Measurements from ENCODE around the gene LANCL3. TPM values are rescaled to one million over a fixed set of nuclear protein-coding genes. Genes with fewer than 3 reads are reported as not detected.

The LANCL3 gene
- total RNA-seq, 4 donors from 2014 or later, result 0.02 to 0.25 (median 0.16) TPM; not detected in 1

GRCh38 chrX:37653397-37654085 is 82.1 kb downstream of the LANCL3 start:
- Histone ChIP-seq H3K36me3 (no peaks in the 10 kb centered on the region), H3K4me3 (no peak overlapping the region), H3K4me1 (no peaks in the 10 kb centered on the region), H3K27ac (no peak overlapping the region), H3K9me3 (no peaks in the 10 kb centered on the region), H3K27me3 (no peaks in the 10 kb centered on the region)
- ATAC-seq, result no peak
- no peak for TF ChIP-seq POLR2A (IDR thresholded peaks at IDR 0.05)
- no peak for TF ChIP-seq CTCF (IDR thresholded peaks at IDR 0.05 in 4 of 5, conservative IDR thresholded peaks at IDR 0.05 in 1 of 5)
- in situ Hi-C loops (cut with MboI; ENCODE audit: low sequenced_read_pairs in 4 of 4) (no loop called here), intact Hi-C loops (cut with DNase I; ENCODE audit: low total_unique reads) (no loop called here)
- no peak for DNase-seq

- intact Hi-C loops (cut with DNase I; ENCODE audit: low total_unique reads), result no loop called here
- DNase-seq (no peak), ATAC-seq (no peak)
- Histone ChIP-seq H3K27me3 (no peaks in the 10 kb centered on the region), H3K27ac (no peak overlapping the region), H3K4me1 (no peaks in the 10 kb centered on the region), H3K4me3 (no peak overlapping the region), H3K36me3 (no peaks in the 10 kb centered on the region), H3K9me3 (no peaks in the 10 kb centered on the region)
- TF ChIP-seq CTCF (IDR thresholded peaks at IDR 0.05 in 4 of 5, conservative IDR thresholded peaks at IDR 0.05 in 1 of 5) (no peak), POLR2A (IDR thresholded peaks at IDR 0.05) (no peak)
- in situ Hi-C loops (cut with MboI; ENCODE audit: low sequenced_read_pairs in 4 of 4), result no loop called here
These were observed 87.0 kb downstream of the LANCL3 start for GRCh38 chrX:37658343-37659030.

GRCh38 chrX:37659047-37659446 is 87.6 kb downstream of the LANCL3 start:
- Histone ChIP-seq H3K36me3 (no peaks in the 10 kb centered on the region), H3K4me1 (no peaks in the 10 kb centered on the region), H3K27me3 (no peaks in the 10 kb centered on the region), H3K9me3 (no peaks in the 10 kb centered on the region), H3K4me3 (no peak overlapping the region), H3K27ac (no peak overlapping the region)
- no peak for ATAC-seq
- TF ChIP-seq POLR2A (IDR thresholded peaks at IDR 0.05) (no peak), CTCF (IDR thresholded peaks at IDR 0.05 in 4 of 5, conservative IDR thresholded peaks at IDR 0.05 in 1 of 5) (no peak)
- in situ Hi-C loops (cut with MboI; ENCODE audit: low sequenced_read_pairs in 4 of 4) (no loop called here), intact Hi-C loops (cut with DNase I; ENCODE audit: low total_unique reads) (no loop called here)
- DNase-seq, result no peak

GRCh38 chrX:37662181-37662580 is 90.7 kb downstream of the LANCL3 start:
- intact Hi-C loops (cut with DNase I; ENCODE audit: low total_unique reads), result no loop called here
- no peak for ATAC-seq
- H3K4me3 ChIP-seq, result no peak overlapping the region
- DNase-seq, result no peak
- no peaks in the 10 kb centered on the region for H3K27me3 ChIP-seq
- no peaks in the 10 kb centered on the region for H3K36me3 ChIP-seq
- TF ChIP-seq CTCF (IDR thresholded peaks at IDR 0.05 in 4 of 5, conservative IDR thresholded peaks at IDR 0.05 in 1 of 5) (no peak), POLR2A (IDR thresholded peaks at IDR 0.05) (no peak)
- H3K27ac ChIP-seq, result no peak overlapping the region
- H3K4me1 ChIP-seq, result no peaks in the 10 kb centered on the region
- H3K9me3 ChIP-seq, result no peaks in the 10 kb centered on the region
- in situ Hi-C loops (cut with MboI; ENCODE audit: low sequenced_read_pairs in 4 of 4), result no loop called here
